GM12878 (cell line): ENCODE data around the gene ZNF423. TPM values are rescaled to one million over a fixed set of nuclear protein-coding genes. Genes with fewer than 3 reads are reported as not detected.

Source experiments
- ATAC-seq: fragments of 200-7000 bp; cut with Tn5 transposase; 3 replicates; pipeline ENCODE4 v1.9.1; 2020; ENCODE audit warnings: mild to moderate bottlenecking, moderate library complexity
- BruUV-seq: library from RNA; stranded (reverse); fragments of 400-500 nt; replicated peaks from 2 replicates; lab custom pipeline; 2021; lab: Mats Ljungman, UMichigan
- CTCF ChIA-PET: fragments of 300-600 bp; sonication (Branson Sonifier 250); formaldehyde crosslinking; extraction: SDS; loops from one replicate; lab custom pipeline; 2021; ENCODE audit warnings: inconsistent platforms; lab: Yijun Ruan, JAX
- POLR2A ChIA-PET: fragments of 350-600 bp; formaldehyde crosslinking; extraction: SDS; loops from one replicate; lab custom pipeline; 2021; ENCODE audit warnings: inconsistent platforms; lab: Charles Lee
- RAD21 ChIA-PET: fragments of 300-600 bp; sonication (Branson Sonifier 250); formaldehyde crosslinking; loops from one replicate; lab custom pipeline; 2023; ENCODE audit warnings: antibody characterized with exemption; ENCODE audit not compliant: unreplicated experiment; lab: Charles Lee
- SMC1A ChIA-PET: fragments of 300-600 bp; sonication (Branson Sonifier 250); formaldehyde crosslinking; loops from one replicate; lab custom pipeline; 2023; ENCODE audit not compliant: unreplicated experiment, uncharacterized antibody; lab: Charles Lee
- DNase-seq: peaks from one replicate; pipeline ENCODE4 v3.0.0-alpha.2; 2011; ENCODE audit warnings: low read depth, low spot score
- FAIRE-seq: peaks from 3 replicates; lab custom pipeline; 2011; peaks lifted over from hg19 to GRCh38; lab: Jason Lieb, UNC
- H2AFZ ChIP-seq: 2 replicates; pipeline ENCODE4 v1.6.0; 2011; ENCODE audit warnings: low read depth, low read length, control low read depth; ENCODE audit not compliant: control insufficient read depth
- H3K27ac ChIP-seq: 2 replicates; pipeline ENCODE4 v1.5.1; 2011; ENCODE audit warnings: control low read depth; ENCODE audit not compliant: control insufficient read depth, insufficient read depth
- H3K27me3 ChIP-seq, 2 experiments: replicated peaks in 1 of 2; 2 replicates each; pipeline versions ENCODE4 v1.6.0 to v1.6.1; 2011; ENCODE audit warnings: low read length in 1 of 2; ENCODE audit not compliant: control insufficient read depth in 2 of 2, insufficient read depth in 2 of 2
- H3K36me3 ChIP-seq, 2 experiments: 2 replicates each; pipeline ENCODE4 v1.5.1; 2011; ENCODE audit warnings: low read length in 1 of 2; ENCODE audit not compliant: control insufficient read depth in 2 of 2, insufficient read depth in 2 of 2
- H3K4me1 ChIP-seq: 2 replicates; pipeline ENCODE4 v1.6.1; 2011; ENCODE audit warnings: mild to moderate bottlenecking, low read length, moderate library complexity, mixed read lengths; ENCODE audit not compliant: control insufficient read depth, insufficient read depth
- H3K4me2 ChIP-seq: 2 replicates; pipeline ENCODE4 v1.6.0; 2011; ENCODE audit warnings: control low read depth; ENCODE audit not compliant: control insufficient read depth, insufficient read depth
- H3K4me3 ChIP-seq: fragments of 200-600 bp; sonication (generic); 2 replicates; pipeline ENCODE4 v1.5.1; 2016
- H3K79me2 ChIP-seq: 2 replicates; pipeline ENCODE4 v1.6.0; 2011; ENCODE audit warnings: low read length; ENCODE audit not compliant: control insufficient read depth, insufficient read depth
- H3K9ac ChIP-seq: 2 replicates; pipeline ENCODE4 v1.8.0; 2011; ENCODE audit warnings: low read length, control low read depth, mixed read lengths; ENCODE audit not compliant: control insufficient read depth, insufficient read depth
- H3K9me3 ChIP-seq: replicated peaks from 3 replicates; pipeline ENCODE4 v1.5.1; 2011; ENCODE audit warnings: mild to moderate bottlenecking, low read length; ENCODE audit not compliant: control insufficient read depth, insufficient read depth
- H4K20me1 ChIP-seq: 2 replicates; pipeline ENCODE4 v1.6.0; 2011; ENCODE audit not compliant: control insufficient read depth, insufficient read depth
- CBX3 ChIP-seq: fragments of 200-600 bp; sonication (generic); IDR thresholded peaks from 2 replicates; pipeline ENCODE4 v1.6.1; 2016; ENCODE audit warnings: low read depth, borderline replicate concordance
- IRF4 ChIP-seq: IDR thresholded peaks from 2 replicates; pipeline ENCODE4 v1.6.1; 2011; ENCODE audit warnings: low read depth, low read length
- IRF5 ChIP-seq: fragments of 450-650 bp; IDR thresholded peaks from 2 replicates; pipeline ENCODE4 v1.6.1; 2017; ENCODE audit warnings: borderline replicate concordance
- KDM1A ChIP-seq: fragments of 200-600 bp; sonication (generic); IDR thresholded peaks from 2 replicates; pipeline ENCODE4 v1.6.1; 2016; ENCODE audit warnings: borderline replicate concordance
- KLF5 ChIP-seq: fragments of 450-650 bp; IDR thresholded peaks from 2 replicates; pipeline ENCODE4 v1.6.1; 2014; ENCODE audit warnings: mild to moderate bottlenecking; ENCODE audit not compliant: partially characterized antibody
- SIX5 ChIP-seq: IDR thresholded peaks from 2 replicates; pipeline ENCODE4 v1.6.1; 2011; ENCODE audit warnings: mild to moderate bottlenecking, low read depth, low read length, moderate library complexity; ENCODE audit not compliant: severe bottlenecking
- SMAD1 ChIP-seq: fragments of 450-650 bp; IDR thresholded peaks from 2 replicates; pipeline ENCODE4 v1.6.1; 2018; ENCODE audit warnings: mild to moderate bottlenecking, low read depth; ENCODE audit not compliant: partially characterized antibody
- SRF ChIP-seq, 2 experiments: IDR thresholded peaks; 2 replicates each; pipeline ENCODE4 v1.6.1; 2011; ENCODE audit warnings: low read depth in 2 of 2, low read length in 2 of 2, mild to moderate bottlenecking in 1 of 2, moderate library complexity in 1 of 2
- TBL1XR1 ChIP-seq: IDR thresholded peaks from 2 replicates; pipeline ENCODE4 v1.6.1; 2012; ENCODE audit warnings: low read depth, low read length, improper control_type of control experiment
- YY1 ChIP-seq: IDR thresholded peaks from 2 replicates; pipeline ENCODE4 v1.6.1; 2011; ENCODE audit warnings: low read depth, mild to moderate bottlenecking, low read length
- ZNF207 ChIP-seq: fragments of 450-650 bp; IDR thresholded peaks from 2 replicates; pipeline ENCODE4 v1.6.1; 2014; ENCODE audit warnings: antibody characterized with exemption, mild to moderate bottlenecking, borderline replicate concordance
- WGBS: methylation state at CpG from one replicate; pipeline ENCODE4 v1.1.6; 2016; ENCODE audit warnings: low lambda C conversion rate; ENCODE audit not compliant: insufficient replicate concordance, insufficient coverage; ENCODE audit errors: missing lambda C conversion rate; 5-methylcytosine and 5-hydroxymethylcytosine counted together
- in situ Hi-C: fragments of 300-500 bp; cut with MboI; formaldehyde crosslinking; loops from 9 replicates; pipeline ENCODE4 v1.14.3; 2018; ENCODE audit warnings: mixed read lengths
- intact Hi-C: fragments of 100-400 bp; cut with micrococcal nuclease; formaldehyde crosslinking; loops from one replicate; pipeline ENCODE4 v1.14.2; 2022; ENCODE audit not compliant: unreplicated experiment
- polyA plus RNA-seq, 11 experiments: library from polyadenylated mRNA; depleted of rRNA in 4 of 11; unstranded in 6 of 11; stranded (reverse) in 5 of 11; fragments of >200 nt; fragmentation: Nextera tagmentation in 4 of 11; fragmentation: Illumina TruSeq in 1 of 11; extraction: Ambion mirVana in 4 of 11; extraction: Trizol in 1 of 11; gene quantifications; 1 replicate in 1 of 11; 2 replicates in 10 of 11; pipeline versions ENCODE4 v1.2.1 to v1.2.3, GENCODE V29; 2011 to 2016; ENCODE audit warnings: inconsistent platforms in 2 of 11, missing spikeins in 2 of 11, low read depth in 1 of 11
- total RNA-seq, 4 experiments: library from RNA; depleted of rRNA in 3 of 4; stranded (reverse); fragments of >200 nt in 3 of 4; fragmentation: Illumina TruSeq in 1 of 4; extraction: Trizol in 1 of 4; gene quantifications; 2 replicates each; pipeline versions ENCODE4 v1.2.1 to v1.2.3, GENCODE V29; 2013 to 2021

ZNF423 gene
- total and polyA plus RNA-seq, 10 of the 15 experiments (the other 5 are each of a cell fraction or from before 2014, with no cell fraction given), result 0.03 to 0.64 (median 0.10) TPM

DNA sequence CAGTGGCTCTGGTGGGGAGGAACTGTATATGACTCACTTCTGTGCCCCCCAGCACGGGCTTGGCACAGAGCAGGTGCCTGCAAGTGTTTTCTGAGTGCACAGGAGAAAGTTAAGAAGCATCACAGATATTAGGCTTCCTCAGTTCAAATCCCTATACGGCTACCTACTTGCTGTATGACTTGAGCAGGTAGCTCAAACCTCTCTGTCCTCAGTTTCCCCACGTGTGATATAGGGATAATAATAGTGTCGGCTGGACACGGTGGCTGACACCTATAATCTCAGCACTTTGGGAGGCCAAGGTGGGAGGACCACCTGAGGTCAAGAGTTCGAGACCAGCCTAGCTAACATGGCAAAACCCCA, 386.6 kb downstream of the ZNF423 start:
- no peak for ATAC-seq
- TF ChIP-seq IRF5 (no peak), SIX5 (no peak), YY1 (no peak), SMAD1 (no peak), CBX3 (no peak), SRF (IDR thresholded peaks at IDR 0.05; ENCODE audit: low read depth in 2 of 2, low read length in 2 of 2) (no peak), IRF4 (no peak), ZNF207 (no peak), KLF5 (no peak), TBL1XR1 (no peak), KDM1A (no peak)
- ChIA-PET CTCF (no interaction called here), POLR2A (no interaction called here), RAD21 (no interaction called here), SMC1A (no interaction called here)
- Histone ChIP-seq H3K4me1 (peaks cover 4% of the 10 kb centered on the region; the same call in 1 of the 2 replicates), H2AFZ (no peak overlapping the region), H3K27ac (no peak overlapping the region), H3K79me2 (no peaks in the 10 kb centered on the region), H4K20me1 (no peaks in the 10 kb centered on the region), H3K4me3 (no peak overlapping the region), H3K36me3 (no peaks in the 10 kb centered on the region), H3K4me2 (no peak overlapping the region), H3K9me3 (no peaks in the 10 kb centered on the region), H3K9ac (no peak overlapping the region), H3K27me3 (no peaks in the 10 kb centered on the region; a peak in 1 of 4 replicates)
- in situ Hi-C loops, result no loop called here
- intact Hi-C loops, result no loop called here
- no peak for DNase-seq
- no TSS peak for BruUV-seq
- no peak for FAIRE-seq
- 0% methylated on average over 6 of the region's 6 CpGs for WGBS
